Measurements from ENCODE around the gene SELENOM.
"Not testable (repeated sequence)": the region's sequence is repeated elsewhere in the genome, so short reads cannot be mapped to it uniquely, and the experiment has no call there.

Gene SELENOM

DNA sequence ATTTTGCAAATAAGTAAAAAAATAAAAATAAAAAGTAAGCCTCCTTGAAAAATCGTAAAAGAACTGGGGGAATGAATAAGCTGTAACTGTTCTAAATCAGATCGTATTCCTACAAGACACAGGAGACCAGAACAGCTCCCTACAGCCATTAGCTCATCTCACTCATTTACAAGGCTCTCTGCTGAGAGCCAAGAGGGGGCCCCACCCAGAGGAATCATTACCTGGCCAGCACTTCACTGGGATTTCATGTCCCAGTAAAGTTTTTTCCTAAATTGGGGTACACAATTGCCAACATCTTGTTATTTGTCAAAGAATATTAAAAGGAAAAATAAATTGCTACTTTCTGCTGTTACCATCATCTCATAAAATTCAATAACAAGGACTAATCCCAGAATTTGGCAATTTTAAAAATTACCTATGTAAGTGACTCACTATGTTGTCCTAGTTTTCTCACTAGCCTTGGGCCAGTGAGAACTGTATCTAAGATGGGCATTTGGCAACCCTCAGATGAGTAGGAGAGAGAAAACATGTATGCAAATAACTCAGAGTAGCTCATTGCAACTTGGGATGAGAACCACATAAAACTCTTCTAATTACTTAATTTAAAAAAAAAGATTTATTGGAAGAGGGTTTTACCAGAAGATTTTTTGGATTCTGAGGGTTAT, 44.7 kb downstream of the SELENOM start:
- Histone ChIP-seq H3K36me3 (no peaks in the 10 kb centered on the region), H3K9me3 (no peaks in the 10 kb centered on the region), H3K27me3 (no peaks in the 10 kb centered on the region), H3K4me1 (ENCODE audit: control insufficient read depth in 1 of 2, insufficient read depth in 1 of 2, low read depth in 1 of 2, low read length in 1 of 2) (peaks cover 10 to 23% of the 10 kb centered on the region in 2 experiments), H3K27ac (no peak overlapping the region), H3K4me3 (ENCODE audit: low read depth in 1 of 2, low read length in 1 of 2) (no peak overlapping the region)
- TF ChIP-seq, protein P1, sequence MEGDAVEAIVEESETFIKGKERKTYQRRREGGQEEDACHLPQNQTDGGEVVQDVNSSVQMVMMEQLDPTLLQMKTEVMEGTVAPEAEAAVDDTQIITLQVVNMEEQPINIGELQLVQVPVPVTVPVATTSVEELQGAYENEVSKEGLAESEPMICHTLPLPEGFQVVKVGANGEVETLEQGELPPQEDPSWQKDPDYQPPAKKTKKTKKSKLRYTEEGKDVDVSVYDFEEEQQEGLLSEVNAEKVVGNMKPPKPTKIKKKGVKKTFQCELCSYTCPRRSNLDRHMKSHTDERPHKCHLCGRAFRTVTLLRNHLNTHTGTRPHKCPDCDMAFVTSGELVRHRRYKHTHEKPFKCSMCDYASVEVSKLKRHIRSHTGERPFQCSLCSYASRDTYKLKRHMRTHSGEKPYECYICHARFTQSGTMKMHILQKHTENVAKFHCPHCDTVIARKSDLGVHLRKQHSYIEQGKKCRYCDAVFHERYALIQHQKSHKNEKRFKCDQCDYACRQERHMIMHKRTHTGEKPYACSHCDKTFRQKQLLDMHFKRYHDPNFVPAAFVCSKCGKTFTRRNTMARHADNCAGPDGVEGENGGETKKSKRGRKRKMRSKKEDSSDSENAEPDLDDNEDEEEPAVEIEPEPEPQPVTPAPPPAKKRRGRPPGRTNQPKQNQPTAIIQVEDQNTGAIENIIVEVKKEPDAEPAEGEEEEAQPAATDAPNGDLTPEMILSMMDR (IDR thresholded peaks at IDR 0.05): no peak

DNA sequence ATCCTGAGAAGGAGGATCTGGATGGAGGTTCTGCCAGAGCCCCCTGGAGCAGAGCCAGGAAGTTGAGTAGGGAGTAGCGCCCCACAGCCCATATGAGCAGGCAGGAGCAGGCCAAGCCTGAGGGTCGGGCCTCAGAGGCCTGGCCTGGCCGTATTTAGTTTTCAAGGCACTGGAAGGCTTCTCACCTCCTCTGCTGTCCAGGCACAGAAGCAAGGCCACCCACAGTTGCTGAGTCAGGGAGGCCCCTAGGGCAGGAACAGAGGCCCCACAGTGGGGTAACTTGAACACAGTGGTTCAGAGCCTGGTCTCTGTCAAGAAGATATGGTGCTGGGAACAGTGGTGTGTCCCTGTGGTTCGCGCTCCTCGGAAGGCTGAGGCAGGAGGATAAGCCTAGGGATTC, 47.7 kb downstream of the SELENOM start:
- not testable (repeated sequence) for H3K36me3 ChIP-seq; H3K27ac ChIP-seq; H3K27me3 ChIP-seq; H3K4me3 ChIP-seq (ENCODE audit: low read depth in 1 of 2, low read length in 1 of 2); H3K9me3 ChIP-seq
- H3K4me1 ChIP-seq (ENCODE audit: control insufficient read depth in 1 of 2, insufficient read depth in 1 of 2, low read depth in 1 of 2, low read length in 1 of 2): peaks cover 10 to 23% of the 10 kb centered on the region in 2 experiments

DNA sequence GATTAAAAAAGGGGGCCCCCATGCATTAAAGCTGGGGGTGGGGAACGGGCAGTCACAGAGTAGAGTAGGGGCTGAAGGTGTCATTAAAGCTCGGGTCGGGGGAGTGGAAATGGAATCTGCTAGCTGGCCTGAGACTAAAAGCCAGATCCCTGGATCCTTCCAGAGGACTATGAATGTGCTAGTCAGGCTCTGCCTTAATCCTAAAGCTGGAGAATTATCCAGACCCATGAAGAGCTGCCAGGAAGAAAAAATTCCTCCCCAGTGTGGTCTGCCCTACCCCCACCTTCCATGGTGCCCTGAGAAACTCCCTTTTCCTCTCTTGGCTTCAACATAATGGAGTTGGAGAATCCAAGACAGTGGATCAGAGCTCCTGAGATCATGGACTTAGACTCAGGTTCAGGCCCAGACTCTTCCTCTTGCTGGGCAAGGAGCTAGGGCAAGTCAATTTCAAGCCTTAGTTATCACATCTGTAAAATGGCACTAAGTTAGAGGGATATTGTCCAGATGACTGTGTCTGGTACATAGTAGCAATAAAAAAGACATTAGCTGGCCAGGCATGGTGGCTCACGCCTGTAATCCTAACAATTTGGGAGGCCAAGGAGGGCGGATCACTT, 50.3 kb downstream of the SELENOM start:
- Histone ChIP-seq H3K27ac (no peak overlapping the region), H3K27me3 (no peaks in the 10 kb centered on the region), H3K4me3 (ENCODE audit: low read depth in 1 of 2, low read length in 1 of 2) (no peak overlapping the region), H3K36me3 (no peaks in the 10 kb centered on the region), H3K9me3 (no peaks in the 10 kb centered on the region), H3K4me1 (ENCODE audit: control insufficient read depth in 1 of 2, insufficient read depth in 1 of 2, low read depth in 1 of 2, low read length in 1 of 2) (peaks cover 10 to 22% of the 10 kb centered on the region in 2 experiments)
- TF ChIP-seq, protein P1 (IDR thresholded peaks at IDR 0.05): no peak

DNA sequence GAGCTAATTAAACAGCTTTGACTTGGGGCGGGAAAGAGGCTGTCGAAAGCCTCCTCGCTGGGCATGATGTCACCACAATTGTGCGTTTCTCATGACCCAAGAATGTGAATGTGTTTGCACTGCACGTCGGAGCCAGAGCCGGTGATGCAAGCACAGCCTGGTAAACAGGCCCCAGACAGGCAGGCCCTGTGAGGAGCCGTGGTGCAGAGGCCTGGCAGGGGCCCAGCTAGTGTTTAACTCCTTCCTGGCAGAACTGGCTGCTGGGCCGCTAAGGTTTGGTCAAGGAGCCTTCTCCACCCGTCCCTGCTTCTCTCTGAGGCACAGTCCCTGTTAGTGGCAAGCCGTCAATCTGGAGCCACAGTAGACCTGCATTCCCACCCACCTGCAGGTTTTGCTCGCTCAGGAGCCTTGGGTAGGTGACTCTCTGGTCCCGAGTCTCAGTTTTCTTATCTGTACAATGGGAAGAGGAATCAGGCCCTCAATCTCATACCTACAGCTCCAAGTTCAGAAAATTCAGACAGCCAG, 51.7 kb downstream of the SELENOM start:
- Histone ChIP-seq H3K4me1 (ENCODE audit: control insufficient read depth in 1 of 2, insufficient read depth in 1 of 2, low read depth in 1 of 2, low read length in 1 of 2) (peaks cover 2 to 9% of the 10 kb centered on the region in 2 experiments), H3K27ac (no peak overlapping the region), H3K27me3 (no peaks in the 10 kb centered on the region), H3K36me3 (no peaks in the 10 kb centered on the region), H3K4me3 (ENCODE audit: low read depth in 1 of 2, low read length in 1 of 2) (no peak overlapping the region), H3K9me3 (no peaks in the 10 kb centered on the region)
- TF ChIP-seq, protein P1 (IDR thresholded peaks at IDR 0.05): no peak

DNA sequence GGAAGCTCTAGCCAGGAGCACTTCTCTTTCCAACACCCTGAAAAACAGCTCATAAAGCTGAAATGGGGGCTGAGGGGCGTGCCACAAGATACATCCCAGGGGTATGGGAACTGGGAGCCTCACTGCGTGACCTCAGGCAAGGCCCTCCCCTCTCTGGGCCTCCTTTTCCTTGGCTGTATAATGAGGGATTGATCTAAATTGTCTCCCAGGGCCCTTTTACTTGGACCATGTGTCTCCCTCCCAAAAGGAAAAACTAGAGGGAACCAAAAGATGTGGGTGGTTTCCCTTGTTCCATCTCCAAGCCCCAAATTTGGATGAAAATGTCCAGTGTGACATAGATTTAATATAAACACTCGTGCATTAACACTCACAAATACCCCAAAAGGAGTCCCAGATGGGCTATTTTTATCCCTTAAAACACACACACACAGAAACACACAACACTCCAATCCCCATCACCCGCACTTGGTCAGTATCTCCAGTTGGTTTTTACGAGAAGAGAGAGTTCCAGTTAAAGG, 52.2 kb downstream of the SELENOM start:
- peaks cover 0 to 6% of the 10 kb centered on the region in 2 experiments for H3K4me1 ChIP-seq (ENCODE audit: control insufficient read depth in 1 of 2, insufficient read depth in 1 of 2, low read depth in 1 of 2, low read length in 1 of 2)
- no peaks in the 10 kb centered on the region for H3K9me3 ChIP-seq
- no peaks in the 10 kb centered on the region for H3K27me3 ChIP-seq
- H3K4me3 ChIP-seq (ENCODE audit: low read depth in 1 of 2, low read length in 1 of 2): no peak overlapping the region
- TF ChIP-seq, protein P1 (IDR thresholded peaks at IDR 0.05): no peak
- H3K36me3 ChIP-seq: no peaks in the 10 kb centered on the region
- no peak overlapping the region for H3K27ac ChIP-seq

All from neutrophil (primary cell).